NCI-H748 treated with DMSO at 0.1 percent for 48 hours (cell line): ENCODE results near the gene LNPEP.
"Not testable (repeated sequence)": the region's sequence is repeated elsewhere in the genome, so short reads cannot be mapped to it uniquely, and the experiment has no call there.

Experiments
- DNase-seq: peaks from one replicate; lab custom pipeline; 2025; lab: John Stamatoyannopoulos, UW

Gene LNPEP

DNA sequence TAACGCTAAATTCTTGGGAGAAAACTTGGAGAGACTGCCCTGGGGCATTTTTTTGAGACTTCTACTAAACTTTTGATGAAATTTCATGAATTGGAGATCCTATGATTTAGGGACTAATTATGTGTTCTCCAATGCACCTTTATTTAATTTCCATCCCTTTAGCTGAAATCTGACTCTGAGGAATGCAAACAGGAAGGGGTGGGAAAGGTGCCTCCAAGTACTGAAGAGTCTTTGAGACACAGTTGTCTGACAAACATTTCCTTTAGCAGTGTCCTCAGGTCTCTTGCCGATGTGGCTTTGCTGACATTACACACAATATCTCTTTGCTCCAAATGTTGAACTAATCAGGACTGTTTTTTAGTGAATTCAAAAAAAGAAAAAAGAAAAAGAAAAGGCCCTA is 129.6 kb downstream of the LNPEP start:
- DNase-seq = no peak

DNA sequence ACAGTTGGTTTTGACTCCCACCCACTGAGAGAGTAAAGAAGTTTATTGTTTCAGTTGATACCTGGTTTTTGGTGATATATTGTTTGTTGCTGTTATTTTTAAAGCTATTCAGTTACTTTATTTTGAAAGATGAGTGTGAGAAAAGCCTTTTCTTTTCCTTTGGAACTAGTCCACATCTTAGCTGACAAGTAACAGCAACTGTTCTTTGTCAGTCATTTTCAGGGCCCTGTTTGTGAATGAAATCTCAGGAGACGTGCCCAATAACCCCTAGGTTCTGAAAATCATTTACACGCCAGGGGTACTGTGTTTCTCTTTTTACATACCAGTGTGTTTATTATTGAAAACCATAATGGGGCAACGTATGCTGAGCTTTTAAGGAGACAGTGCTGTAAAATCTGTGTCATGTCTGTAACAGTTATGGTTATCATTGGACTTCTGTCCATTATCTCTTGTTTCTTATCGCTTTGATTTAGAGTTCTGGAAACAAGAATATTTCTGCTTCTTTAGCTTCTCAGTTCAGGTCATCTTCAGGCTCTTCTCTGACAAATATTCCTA is 131.5 kb downstream of the LNPEP start:
- no peak for DNase-seq

DNA sequence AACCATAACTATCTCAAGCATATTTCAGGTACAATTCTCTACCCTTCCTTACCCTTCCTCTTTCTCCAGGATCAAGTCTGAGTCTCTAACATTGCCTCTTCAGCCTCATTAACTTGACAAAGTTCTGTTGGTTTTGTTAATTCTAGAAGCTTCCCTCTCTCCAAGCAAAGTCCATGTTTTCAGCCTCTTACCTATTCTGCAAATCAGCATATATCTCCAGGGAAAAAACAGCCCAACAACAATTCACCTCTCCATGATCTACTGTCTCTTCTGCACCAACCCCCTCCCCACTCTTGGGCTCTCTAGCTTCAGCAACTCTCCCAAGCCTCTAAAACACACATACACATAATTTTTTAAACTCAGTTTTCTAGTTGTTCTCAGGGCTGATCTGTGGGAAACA is 134.4 kb downstream of the LNPEP start:
- no peak for DNase-seq

DNA sequence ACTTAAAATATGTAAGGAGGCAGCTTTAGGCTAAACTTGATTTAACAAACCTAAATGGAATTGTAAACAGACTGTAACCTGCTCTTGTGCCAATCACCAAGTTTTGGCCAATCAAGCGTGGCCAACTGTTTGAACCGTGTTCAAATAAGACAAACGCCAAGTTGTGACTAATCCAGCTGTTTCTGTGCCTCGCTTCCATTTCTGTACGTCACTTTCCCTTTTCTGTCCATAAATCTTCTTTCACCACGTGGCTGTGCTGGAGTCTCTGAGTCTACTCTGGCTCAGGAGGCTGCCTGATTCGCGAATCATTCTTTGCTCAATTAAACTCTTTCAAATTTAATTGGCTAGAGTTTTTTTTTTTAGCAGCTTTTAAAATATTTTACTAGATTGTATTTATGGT is 135.2 kb downstream of the LNPEP start:
- DNase-seq = no peak

DNA sequence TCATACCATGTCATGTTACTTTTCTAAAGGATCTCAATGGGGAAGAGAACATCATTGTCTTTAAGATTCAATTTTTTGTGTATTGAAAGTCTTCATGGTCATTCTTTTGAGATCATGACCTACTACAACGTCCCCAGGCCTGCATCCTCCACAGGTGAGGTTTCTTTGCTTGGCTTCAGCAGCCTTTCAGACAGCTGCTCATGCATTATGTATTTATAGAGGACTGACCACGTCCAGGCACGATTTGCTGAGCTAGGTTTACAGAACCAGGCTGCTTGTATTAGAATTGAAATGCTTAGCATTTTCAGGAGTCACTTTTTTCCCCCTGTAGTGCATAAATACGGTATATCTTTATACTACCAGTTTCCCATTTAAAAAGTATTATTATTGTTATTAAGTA is 136.1 kb downstream of the LNPEP start:
- no peak for DNase-seq

DNA sequence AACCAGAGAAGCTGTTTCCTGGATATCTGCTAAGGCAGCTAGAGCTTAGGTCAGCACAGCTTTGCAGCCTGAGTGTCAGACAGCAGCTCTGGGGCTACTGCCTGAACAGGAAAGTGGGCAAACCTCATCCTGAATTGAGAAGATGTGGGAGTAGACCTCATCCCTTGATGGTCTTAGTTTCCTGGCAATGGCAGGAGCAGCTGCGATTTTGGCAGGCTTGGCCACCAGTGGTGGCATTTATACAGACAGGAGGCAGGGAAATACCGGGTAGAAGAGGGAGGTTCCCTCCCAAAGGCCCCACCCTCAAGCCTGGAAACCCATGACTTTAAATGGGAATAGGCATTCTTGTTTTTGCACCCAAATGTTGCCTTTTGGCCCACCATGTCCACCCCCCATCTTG is 136.8 kb downstream of the LNPEP start:
- no peak for DNase-seq

DNA sequence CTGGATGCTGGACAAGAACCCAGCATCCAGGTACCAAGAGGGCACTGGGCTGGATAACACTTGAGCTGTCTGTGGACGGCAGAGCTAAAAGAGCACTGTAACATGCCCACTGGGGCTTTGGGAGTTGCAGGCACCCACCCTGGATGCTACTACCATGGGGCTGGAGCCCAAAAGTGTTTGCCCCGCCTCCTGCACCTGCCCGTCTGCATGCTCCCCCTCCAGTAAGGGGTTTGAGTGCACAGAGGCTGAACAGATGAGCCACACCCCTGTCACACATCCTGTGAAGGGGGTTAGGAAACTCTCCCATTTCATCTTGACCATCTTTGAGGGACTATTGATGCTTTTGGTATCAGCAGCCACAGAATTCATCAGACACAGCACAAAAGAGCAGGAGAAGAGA is 137.5 kb downstream of the LNPEP start:
- no peak for DNase-seq

DNA sequence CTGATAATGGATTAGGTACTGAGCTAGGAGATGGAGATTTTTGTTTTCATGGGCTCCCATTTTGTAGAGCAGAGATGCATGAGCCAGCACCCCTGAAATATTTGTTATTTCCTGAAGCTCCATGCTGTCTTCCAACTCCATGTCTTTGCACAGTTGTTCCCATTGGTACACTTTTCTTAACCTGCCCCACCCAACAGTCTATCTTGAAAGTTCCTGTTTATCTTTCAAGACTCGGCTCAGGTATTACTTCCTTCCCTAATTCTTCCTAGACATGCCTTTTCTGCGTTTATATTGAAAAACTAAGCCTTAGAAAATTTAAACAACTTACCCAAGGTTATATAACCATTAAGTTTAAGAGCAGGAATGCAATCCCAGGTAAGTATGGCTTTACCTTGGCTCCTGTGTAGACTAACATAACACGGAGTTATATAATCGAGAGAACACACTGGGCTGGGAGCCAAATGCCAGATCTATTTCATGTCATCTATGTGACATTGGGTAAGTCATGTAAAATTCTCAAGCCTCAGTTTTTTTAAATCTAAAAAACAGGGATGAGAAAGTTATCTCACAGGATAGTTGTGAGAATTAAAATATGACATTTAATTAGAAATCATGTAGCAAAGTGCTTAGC is 139.1 kb downstream of the LNPEP start:
- no peak for DNase-seq

DNA sequence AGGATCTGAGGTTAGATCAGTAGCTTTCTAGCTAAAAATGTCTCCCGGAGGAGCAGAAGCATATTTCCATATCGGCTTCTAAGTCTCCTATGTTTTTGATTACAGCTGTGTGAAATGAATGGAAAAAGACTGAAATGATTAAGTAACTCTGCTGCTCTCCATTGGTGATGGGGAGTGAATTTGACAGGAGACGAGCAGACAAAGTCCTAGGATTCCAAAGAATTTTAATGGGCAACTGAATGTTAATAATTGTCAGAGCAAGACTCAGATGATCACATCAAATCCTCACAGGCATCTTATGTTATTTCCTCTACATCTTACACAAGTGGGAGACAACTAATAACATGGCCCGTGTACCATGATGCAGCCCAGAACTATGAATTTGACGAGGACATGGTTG is 139.8 kb downstream of the LNPEP start:
- DNase-seq = no peak

DNA sequence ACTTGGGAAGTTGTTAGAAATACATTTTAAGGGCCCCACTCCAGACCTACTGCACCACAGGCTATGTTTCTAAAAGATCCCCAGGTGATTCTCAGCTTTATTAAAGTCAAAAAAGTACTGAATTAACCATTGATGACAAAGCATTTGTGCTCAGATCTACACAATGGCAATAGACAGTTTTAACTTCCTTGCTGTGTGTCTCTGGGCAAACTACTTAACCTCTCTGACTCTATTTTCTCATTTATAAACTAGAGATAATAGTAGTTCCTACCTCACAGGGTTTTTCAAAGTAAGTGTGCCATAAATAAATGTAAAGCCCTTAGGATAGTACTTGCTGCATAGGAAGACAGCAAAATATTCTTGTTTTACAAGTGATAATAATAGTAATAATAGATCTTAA is 140.2 kb downstream of the LNPEP start:
- no peak for DNase-seq

DNA sequence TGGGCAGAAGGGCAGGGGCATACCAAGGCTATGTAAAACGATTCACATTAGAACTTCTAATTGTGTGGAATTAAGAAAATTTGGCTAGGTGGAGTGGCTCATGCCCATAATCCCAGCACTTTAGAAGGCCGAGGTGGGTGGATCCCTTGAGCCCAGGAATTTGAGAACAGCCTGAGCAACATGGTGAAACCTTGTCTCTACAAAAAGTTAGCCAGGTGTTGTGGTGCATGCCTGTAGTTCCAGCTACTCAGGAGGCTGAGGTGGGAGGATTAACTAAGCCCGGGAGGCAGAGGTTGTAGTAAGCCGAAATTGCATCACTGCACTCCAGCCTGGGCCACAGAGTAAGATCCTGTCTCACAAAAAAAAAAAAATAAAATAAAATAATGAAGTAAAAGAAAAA is 141.4 kb downstream of the LNPEP start:
- no peak for DNase-seq

DNA sequence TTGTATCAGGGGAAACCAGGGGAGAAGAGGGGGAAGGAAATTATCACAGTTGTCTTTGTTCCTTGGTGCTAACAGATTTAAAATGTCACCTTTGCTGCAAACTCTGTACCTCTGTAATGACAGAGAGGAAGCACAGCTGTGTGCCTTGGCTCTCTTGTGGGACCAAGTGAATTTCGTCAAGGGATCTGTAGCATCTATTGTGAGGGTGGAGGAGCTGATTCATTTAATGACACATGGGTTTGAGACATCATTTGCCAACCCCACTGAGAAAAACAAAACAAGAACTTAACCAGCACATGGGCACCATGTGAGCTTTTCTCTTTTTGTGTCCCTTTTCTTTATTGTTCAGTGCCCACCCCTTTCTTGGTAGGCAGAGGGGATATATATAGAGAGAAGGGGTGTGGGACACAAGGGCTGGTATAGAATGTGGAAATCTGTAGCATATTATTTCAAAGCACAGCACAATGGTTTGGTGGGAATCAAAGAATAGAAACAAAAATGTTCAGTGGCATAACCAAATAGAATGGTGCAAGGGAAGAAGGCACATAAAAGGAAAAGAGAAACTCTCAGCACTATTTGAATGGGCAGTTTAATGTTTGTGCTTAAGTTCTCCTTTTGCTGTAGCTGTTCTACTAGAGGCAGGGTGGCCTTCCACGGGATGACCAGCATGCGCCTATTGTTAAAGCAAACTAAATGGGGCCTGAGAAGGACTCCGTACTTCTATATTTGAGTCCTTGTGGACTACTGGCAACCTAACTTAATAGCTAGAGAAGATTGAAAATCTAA is 143.3 kb downstream of the LNPEP start:
- no peak for DNase-seq

DNA sequence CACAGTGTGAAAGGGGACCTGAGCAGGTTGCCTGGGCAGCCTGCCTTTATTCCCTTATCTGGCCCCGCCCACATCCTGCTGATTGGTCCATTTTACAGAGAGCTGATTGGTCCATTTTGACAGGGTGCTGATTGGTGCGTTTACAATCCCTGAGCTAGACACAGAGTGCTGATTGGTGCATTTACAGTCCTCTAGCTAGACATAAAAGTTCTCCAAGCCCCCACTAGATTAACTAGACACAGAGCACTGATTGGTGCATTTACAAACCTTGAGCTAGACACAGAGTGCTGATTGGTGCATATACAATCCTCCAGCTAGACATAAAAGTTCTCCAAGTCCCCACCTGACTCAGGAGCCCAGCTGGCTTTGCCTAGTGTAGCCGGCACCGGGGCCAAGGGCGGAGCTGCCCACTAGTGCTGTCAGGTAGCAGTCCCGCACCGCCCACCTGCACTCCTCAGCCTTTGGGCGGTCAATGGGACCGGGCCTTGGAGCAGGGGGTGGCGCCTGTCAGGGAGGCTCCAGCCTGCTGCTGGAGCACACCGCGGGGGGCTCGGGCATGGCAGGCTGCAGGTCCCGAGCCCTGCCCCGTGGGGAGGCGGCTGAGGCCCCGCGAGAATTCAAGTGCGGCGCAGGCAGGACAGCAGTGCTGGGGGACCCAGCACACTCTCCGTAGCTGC is 149.0 kb downstream of the LNPEP start:
- DNase-seq = not testable (repeated sequence)

DNA sequence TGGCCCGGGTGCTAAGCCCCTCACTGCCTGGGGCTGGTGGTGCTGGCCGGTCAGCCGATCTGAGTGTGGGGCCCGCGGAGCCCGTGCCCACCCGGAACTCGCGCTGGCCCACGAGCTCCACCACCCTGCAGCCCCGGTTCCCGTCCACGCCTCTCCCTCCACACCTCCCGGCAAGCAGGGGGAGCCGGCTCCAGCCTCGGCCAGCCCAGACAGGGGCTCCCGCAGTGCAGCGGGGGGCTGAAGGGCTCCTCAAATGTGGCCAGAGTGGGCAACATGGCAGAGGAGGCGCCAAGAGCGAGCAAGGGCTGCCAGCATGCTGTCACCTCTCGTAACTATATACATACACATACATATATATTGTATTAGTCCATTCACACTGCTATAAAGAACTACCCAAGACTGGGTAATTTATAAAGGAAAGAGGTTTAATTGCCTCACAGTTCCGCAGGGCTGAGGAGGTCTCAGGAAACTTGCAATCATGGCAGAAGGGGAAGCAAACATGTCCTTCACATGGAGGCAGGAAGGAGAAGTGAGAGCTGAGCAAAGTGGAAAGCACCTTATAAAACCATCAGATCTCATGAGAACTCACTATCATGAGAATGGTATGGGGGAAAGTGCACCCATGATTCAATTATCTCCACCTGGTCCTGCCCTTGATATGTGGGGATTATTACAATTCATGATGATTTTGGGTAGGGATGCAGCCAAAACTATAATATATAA is 149.7 kb downstream of the LNPEP start:
- no peak for DNase-seq
